ENCODE measurements around the gene ONECUT3.
A peak's percentile ranks its signal among the peaks of the same experiment; 100 is the strongest.

Gene ONECUT3

GRCh38 chr19:1799695-1800342 is 46.5 kb downstream of the ONECUT3 start:
- no peak for DNase-seq

DNA sequence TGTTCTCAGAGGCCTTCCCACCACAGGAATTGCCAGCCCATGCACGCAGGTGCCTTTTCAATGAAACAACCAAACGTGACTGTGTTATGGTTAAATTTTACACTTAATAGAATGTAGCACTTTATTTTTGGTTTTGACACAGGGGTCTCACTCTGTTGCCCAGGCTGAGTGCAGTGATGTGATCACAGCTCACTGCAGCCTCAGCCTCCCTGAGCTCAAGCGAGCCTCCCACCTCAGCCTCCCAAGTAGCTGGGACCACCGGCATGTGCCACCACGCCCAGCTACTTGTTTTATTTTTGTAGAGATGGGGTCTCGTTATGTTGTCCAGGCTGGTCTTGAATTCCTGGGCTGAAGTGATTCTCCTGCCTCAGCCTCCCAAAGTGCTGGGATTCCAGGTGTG is 51.6 kb downstream of the ONECUT3 start:
- DNase-seq, result no peak

DNA sequence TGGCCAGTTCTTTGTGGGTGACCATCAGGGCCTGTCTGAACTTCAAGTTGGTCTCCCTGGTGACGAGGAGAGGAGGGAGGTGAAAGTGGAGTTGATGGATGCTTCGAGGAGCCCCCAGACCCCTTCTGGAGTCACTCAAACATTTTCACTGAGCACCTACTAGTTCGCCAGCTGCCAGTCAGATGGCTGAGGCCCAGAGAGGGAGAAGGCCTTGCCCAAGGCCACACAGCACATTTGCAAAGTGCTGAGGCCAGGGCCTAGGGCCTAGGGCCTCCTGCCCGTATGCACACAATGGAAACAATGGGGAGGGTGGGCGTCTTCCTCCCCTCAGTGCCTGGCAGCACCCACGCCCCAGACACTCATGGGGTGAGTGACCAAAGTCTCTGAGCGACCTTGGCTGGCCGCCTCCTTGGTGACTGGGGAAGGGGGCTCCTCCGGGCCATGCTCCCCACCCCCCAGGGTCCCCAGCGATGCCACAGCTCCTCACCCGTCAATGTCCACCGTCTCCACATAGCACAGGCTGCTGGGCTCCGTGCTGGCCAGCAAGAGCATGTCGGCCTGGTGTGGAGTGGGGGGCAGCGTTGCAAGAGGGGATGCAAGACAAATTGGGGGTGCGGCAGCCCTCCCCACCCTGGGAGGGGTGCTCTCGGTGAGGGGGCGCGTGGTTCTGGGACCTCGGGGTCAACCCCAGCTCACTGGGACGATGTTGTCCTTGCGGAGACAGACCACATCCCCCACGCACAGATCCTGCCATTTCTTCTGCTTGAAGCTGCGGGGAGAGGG is 52.3 kb downstream of the ONECUT3 start:
- no peak for DNase-seq

GRCh38 chr19:1806184-1807029 is 53.1 kb downstream of the ONECUT3 start:
- DNase-seq, result no peak

GRCh38 chr19:1807030-1807694 is 53.9 kb downstream of the ONECUT3 start:
- no peak for DNase-seq

DNA sequence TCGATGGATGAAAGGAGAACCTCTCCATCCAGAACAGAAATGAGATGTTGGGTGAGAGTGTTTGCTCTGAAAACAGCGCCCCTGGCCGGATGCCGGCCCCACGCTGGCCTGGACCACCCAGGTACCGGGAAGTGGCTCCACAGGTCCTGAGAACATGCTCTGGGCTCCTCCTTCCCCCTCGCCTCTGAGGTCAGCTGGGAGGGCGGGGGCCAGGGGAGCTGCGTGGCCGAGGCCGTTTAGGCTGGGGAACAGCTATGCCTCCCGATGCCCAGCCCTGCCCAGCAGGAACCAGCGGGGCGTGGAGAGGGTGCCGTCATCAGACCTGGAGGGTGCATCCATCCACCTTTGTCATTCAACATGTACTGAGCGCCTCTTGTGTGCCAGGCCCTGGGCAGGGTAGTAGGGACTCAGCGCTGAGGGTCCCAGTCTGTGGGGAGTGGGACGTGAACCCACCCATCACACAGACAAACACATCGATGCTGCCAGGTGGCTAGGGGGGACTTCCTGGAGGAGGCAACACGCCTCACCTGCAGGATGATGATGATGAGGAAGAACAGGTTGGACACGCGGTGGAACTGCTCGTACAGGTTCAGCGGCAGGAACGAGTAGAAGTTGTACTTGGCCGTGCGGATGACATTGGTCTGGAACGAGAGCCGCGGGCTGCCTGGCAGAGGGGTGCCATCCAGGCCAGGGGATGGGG is 54.5 kb downstream of the ONECUT3 start:
- no peak for DNase-seq

DNA sequence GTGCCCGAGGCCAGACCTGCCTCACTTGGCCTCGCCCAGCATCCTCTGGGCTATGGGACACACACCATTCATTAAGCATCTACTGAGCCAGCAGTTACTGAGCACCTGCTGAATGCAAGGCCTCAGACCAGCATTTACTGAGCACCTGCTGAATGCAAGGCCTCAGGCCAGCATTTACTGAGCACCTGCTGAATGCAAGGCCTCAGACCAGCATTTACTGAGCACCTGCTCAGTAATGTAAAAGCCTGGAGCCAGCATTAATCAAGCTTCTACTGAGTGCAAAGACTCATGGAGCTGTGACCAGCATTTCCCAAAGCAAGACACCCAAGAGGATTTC is 55.1 kb downstream of the ONECUT3 start:
- DNase-seq, result no peak

DNA sequence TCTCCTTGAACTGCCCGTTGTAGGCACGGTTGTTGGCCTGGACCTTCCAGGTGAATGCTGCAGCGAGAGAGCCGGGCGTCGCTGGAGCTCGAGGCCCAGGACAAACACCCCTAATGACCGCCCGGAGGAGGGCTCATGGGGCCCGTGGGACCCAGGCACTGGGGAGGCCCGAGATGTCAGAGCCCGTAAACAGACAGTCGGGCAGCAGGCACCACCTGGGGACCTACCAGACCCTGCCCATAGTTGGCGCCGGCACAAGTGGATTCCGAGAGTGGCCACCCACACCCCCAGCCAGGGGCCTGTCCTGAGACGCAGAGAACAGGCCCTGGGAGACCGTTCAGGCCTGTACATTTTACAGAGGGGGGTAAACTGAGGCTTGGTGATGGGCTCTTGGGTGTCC is 56.4 kb downstream of the ONECUT3 start:
- DNase-seq, result no peak

GRCh38 chr19:1810439-1811160 is 57.3 kb downstream of the ONECUT3 start:
- no peak for DNase-seq

DNA sequence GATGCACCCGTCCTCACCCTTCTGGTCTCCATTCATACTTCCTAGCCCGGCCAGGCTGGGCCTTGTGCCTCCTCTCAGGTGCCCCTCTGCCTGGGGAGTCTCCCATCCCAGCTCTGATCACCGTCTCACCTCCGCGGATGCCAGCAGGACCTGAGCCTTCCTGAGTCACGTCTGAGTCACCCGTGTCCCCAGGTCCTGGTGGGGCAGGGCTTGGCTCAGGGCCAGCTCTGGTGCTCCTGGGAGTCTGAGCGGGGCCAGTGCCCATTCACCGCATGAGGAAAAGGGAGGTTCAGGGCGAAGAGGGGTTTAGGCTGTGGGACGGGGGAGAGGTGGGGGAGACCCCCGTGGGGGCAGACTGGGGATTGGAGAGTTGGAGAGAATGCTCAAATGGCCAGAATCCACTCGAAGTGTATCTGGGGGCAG is 58.2 kb downstream of the ONECUT3 start:
- DNase-seq, result no peak

DNA sequence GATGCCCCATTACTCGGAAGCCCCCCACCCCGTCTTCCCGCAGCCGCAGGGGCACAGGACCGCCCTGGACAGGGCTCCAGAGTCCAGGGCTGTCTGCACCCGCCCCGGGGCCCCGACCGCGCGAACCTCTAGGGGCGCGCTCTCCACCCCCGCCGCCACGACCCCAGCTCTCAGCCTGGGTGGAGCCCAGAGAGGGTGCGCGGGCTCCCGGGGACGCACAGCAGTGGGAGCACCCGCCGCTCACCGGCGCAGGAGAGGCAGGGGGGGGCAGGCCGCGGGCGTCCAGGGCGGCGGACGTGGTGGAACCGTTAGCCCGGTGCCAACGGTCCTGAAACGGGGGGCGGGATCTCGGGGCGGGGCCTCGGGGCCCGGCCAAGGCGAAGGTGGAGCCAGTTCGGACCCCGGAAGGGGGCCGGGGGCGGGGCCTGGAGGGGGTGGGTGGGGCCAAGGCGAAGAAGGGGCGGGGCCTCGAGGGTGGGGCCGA is 58.7 kb downstream of the ONECUT3 start, which contains the start of gene ATP8B3:
Gene ATP8B3 (minus strand): TSS at position 335 of the 484 bp plus-strand sequence. CDS start 540 bp downstream, outside the sequence.
- DNase-seq, result no peak

- DNase-seq, result peak; percentile 93
These were observed 59.3 kb downstream of the ONECUT3 start for GRCh38 chr19:1812426-1813191.

DNA sequence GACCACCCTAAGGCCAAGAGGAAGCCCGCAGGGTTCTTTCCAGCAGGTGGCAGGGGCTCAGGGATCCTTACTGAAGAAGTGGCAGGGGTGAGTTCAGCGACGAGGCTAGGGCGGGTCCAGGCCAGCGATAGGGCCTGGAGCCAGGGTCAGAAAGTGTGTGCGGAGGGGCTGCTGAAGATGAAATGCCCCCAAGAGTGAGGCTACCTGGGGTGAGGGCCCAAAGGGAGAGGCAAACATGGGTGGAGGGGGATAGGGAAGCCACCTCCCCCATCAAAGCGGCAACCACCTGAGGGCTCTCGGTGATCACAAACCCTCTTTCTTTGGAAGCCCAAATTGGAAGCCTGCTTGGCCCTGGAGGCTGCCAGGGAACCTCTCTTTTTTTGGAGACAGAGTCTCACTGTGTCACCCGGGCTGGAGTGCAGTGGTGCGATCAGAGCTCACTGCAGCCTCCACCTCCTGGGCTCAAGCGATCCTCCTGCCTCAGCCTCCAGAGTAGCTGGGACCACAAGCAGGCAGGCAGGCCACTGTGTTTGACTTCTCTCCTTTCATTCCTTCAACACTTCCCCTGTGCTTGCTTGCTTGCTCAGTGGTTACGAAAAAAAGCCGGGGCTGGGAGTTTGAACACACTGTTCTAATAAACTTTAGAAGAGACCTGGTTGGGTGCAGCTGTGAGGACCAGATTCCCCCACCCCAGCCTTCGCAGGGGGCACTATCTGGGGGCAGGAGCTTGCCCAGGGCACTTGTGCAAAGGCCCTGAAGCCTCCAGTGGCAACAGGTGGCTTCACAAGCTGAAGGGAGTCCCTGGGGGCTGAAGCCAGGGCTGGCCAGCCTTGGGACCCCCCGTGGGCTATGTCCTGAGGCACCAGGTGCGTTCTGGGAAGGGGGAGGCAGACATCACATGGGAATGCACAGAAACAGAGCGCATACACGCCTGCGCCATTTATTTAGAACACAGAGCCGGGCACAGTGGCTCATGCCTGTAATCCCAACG is 60.2 kb downstream of the ONECUT3 start:
- no peak for DNase-seq

- DNase-seq, result no peak
These were observed 61.1 kb downstream of the ONECUT3 start for GRCh38 chr19:1814391-1814790.

- no peak for DNase-seq
These were observed 61.7 kb downstream of the ONECUT3 start for GRCh38 chr19:1814833-1815604.

DNA sequence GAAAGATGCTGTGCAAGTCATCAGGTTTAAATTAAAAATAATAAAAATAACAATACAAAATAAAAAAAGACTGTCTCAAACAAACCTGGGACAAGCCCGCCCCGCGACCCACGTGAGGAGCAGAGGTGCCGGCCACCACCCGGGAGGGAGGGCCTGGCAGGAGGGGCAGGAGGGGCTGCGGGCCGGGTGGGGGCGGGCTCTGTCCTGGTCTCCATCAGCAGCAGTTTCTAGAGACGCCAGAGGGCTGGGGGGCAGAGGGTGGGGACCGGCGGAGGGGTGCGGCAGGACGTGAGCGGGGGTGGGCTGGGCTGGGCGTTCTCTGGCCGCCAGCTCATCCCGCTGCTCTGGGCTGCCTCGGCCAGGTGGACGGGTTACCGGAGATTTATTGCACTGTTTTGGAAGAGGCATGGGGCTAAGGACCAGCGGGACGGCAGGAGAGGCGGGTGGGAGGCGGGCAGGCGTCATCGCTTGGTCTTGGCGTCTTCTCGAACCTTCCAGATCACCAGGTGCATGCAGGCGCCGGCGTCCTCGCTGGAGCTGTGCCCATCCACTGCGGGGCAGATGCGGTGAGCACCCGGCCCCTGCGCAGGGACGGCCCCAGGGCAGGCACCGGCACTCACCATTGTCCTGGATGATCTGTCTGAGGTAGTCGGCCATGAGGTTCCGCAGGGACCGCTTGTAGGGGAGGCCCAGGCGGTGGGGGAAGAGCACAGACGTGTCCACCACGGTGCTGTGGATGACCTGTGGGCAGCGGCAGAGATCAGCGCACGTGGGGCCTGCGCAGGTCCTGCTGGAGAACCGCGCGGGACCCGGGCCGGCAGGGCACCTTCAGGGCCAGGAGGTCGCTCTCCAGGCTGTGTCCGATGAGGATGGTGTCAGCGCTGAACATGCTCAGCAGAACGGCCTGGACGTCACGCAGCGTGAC is 62.6 kb downstream of the ONECUT3 start:
- no peak for DNase-seq

GRCh38 chr19:1816530-1817298 is 63.4 kb downstream of the ONECUT3 start:
- no peak for DNase-seq
